Subcutaneous abdominal adipose tissue (tissue), 5 donors: ENCODE data around the gene KLK11.

Source experiments
- H3K27ac ChIP-seq: one replicate; pipeline ENCODE4 v1.7.0; 2013; ENCODE audit warnings: low read depth, mild to moderate bottlenecking, inconsistent platforms, low read length, moderate library complexity
- H3K27me3 ChIP-seq, 5 donors: one replicate each; pipeline ENCODE4 v1.7.0; 2013; ENCODE audit warnings: low read length in 5 of 5, inconsistent platforms in 1 of 5; ENCODE audit not compliant: control insufficient read depth in 5 of 5, insufficient read depth in 4 of 5
- H3K36me3 ChIP-seq, 5 donors: one replicate each; pipeline ENCODE4 v1.7.0; 2013; ENCODE audit warnings: low read length in 5 of 5; ENCODE audit not compliant: control insufficient read depth in 5 of 5, insufficient read depth in 5 of 5
- H3K4me1 ChIP-seq, 5 donors: one replicate each; pipeline ENCODE4 v1.7.0; 2013; ENCODE audit warnings: low read length in 5 of 5, mild to moderate bottlenecking in 3 of 5, moderate library complexity in 1 of 5; ENCODE audit not compliant: control insufficient read depth in 5 of 5, insufficient read depth in 5 of 5
- H3K4me3 ChIP-seq, 5 donors: one replicate each; pipeline ENCODE4 v1.7.0; 2013; ENCODE audit warnings: low read length in 5 of 5, low read depth in 1 of 5
- H3K9ac ChIP-seq, 5 donors: one replicate each; pipeline ENCODE4 v1.7.0; 2013; ENCODE audit warnings: low read length in 5 of 5, mild to moderate bottlenecking in 4 of 5, moderate library complexity in 3 of 5
- H3K9me3 ChIP-seq, 5 donors: one replicate each; pipeline ENCODE4 v1.7.0; 2013; ENCODE audit warnings: low read length in 5 of 5; ENCODE audit not compliant: control insufficient read depth in 5 of 5
- donor health status: healthy.
- donor health status: healthy.
- donor health status: healthy.
- donor health status: healthy.
- donor health status: healthy.

KLK11 gene

DNA sequence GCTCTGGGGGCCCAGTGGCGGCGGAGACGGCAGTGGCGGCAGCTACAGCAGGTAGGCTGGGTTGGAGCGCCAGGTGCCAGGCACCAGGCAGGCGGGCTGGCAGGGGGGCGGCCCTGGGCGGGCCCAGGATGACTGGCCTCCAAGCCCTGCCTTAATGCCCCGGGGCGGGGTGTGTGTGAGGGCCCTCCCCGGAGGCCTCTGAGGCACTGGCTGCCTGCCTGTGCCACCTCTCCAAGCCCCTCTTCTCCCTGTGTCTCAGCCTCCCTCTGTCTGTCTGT is at the start of gene KLK11:
KLK11 (minus strand) TSS at position 63 of the 278 bp plus-strand sequence. CDS start 985 bp downstream, outside the sequence.
- H3K4me3 ChIP-seq: no peak within 1 kb of the TSS
- H3K36me3 ChIP-seq: no peaks in the 10 kb centered on the region
- no peak within 1 kb of the TSS for H3K9ac ChIP-seq
- no peaks in the 10 kb centered on the region for H3K9me3 ChIP-seq
- H3K27ac ChIP-seq: no peak within 1 kb of the TSS
- H3K27me3 ChIP-seq: peaks cover 33 to 56% (median 46%) of the 10 kb centered on the region in 5 donors
- no peaks in the 10 kb centered on the region for H3K4me1 ChIP-seq

DNA sequence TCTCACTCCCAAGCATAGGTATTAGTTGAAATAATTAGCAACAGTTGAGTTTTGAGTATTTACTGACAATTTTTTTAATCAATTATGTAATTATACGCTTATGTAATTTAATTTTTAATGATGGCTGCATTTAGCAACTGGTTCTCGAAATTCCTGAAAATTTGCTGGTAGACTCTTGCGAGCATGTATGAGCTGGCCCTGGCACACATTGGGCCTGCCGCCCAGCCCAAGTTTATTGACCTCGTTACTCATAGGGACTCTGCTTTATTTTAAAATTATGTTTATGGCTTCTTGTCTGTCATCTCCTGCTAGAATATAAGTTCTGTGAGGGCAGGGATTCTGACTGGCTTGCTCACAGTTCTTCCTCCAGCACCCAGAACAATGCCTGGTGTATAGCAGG is 49.6 kb upstream of the KLK11 start:
- Histone ChIP-seq H3K9ac (no peak overlapping the region), H3K9me3 (peaks cover 0 to 13% (median 7%) of the 10 kb centered on the region in 5 donors), H3K36me3 (no peaks in the 10 kb centered on the region), H3K27me3 (peaks cover 0 to 5% (median 3%) of the 10 kb centered on the region in 5 donors), H3K4me1 (peaks cover 0 to 4% (median 0%) of the 10 kb centered on the region in 5 donors), H3K27ac (no peak overlapping the region), H3K4me3 (no peak overlapping the region)

- H3K27ac ChIP-seq: no peak overlapping the region
- H3K36me3 ChIP-seq: no peaks in the 10 kb centered on the region
- no peaks in the 10 kb centered on the region for H3K4me1 ChIP-seq
- H3K9me3 ChIP-seq: peaks cover 0 to 13% (median 7%) of the 10 kb centered on the region in 5 donors
- peaks cover 0 to 9% (median 6%) of the 10 kb centered on the region in 5 donors for H3K27me3 ChIP-seq
- no peak overlapping the region for H3K4me3 ChIP-seq
- H3K9ac ChIP-seq: no peak overlapping the region
Measured at GRCh38 chr19:51071095-51071405, 44.6 kb upstream of the KLK11 start.

DNA sequence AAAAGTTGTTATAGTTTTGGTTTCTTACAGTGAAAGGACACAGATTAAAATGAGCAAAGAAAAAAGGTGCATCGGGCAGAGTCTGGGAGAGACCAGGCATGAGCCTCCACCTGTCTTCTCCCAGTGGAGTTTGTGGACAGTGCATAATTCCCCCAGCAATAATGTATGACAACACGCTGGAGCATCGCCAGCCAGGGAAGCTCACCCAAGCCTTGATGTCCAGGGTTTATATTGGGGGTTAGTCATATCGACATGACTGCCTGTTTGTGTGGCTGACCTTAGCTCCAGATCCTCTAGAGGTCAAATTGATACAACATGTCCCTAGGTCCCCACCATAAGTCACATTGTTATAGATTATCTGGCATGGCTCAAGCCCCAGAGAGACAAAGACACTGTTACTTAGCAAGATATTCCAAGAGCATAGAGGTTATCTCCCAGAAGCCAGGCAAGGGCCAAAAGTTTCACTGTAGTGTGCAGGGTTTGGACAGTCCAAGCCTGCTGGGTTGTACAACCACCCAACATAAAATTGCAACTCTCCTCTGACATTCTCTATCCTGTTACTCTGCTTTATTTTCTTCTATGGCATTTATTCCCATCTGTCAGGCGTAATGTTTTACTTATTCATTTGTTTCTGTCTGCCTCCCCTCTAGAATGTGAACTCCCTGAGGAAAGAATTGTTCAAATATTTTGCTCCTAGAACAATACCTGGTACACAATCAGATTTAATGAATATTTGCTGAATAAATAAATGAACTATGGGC is 44.1 kb upstream of the KLK11 start:
- Histone ChIP-seq H3K9ac (no peak overlapping the region), H3K9me3 (peaks cover 0 to 13% (median 7%) of the 10 kb centered on the region in 5 donors), H3K4me3 (no peak overlapping the region), H3K27ac (no peak overlapping the region), H3K4me1 (no peaks in the 10 kb centered on the region), H3K36me3 (no peaks in the 10 kb centered on the region), H3K27me3 (peaks cover 4 to 14% (median 11%) of the 10 kb centered on the region in 5 donors)

- Histone ChIP-seq H3K4me1 (peaks cover 0 to 6% (median 0%) of the 10 kb centered on the region in 5 donors), H3K9ac (no peak overlapping the region), H3K27me3 (peaks cover 4 to 27% (median 26%) of the 10 kb centered on the region in 5 donors), H3K9me3 (no peaks in the 10 kb centered on the region), H3K36me3 (no peaks in the 10 kb centered on the region), H3K27ac (no peak overlapping the region), H3K4me3 (no peak overlapping the region)
Measured at GRCh38 chr19:51066393-51067186, 40.2 kb upstream of the KLK11 start.

- Histone ChIP-seq H3K4me3 (peak overlapping the region in 2 of 5 donors; percentile 22 to 37), H3K27ac (no peak overlapping the region), H3K27me3 (peaks cover 4 to 32% (median 25%) of the 10 kb centered on the region in 5 donors), H3K9ac (no peak overlapping the region), H3K36me3 (no peaks in the 10 kb centered on the region), H3K4me1 (peaks cover 0 to 6% (median 0%) of the 10 kb centered on the region in 5 donors), H3K9me3 (no peaks in the 10 kb centered on the region)
Measured at GRCh38 chr19:51065221-51065960, 39.0 kb upstream of the KLK11 start.

GRCh38 chr19:51064534-51065220 is 38.3 kb upstream of the KLK11 start, which contains the start of gene KLK13:
Gene KLK13, minus strand, starts transcription at chr19:51065092. Its CDS starts 25 bp downstream, at chr19:51065067.
- H3K27ac ChIP-seq: no peak within 1 kb of the TSS
- H3K9me3 ChIP-seq: no peaks in the 10 kb centered on the region
- peak within 1 kb of the TSS in 2 of 5 donors; percentile 22 to 37 for H3K4me3 ChIP-seq
- peaks cover 4 to 38% (median 27%) of the 10 kb centered on the region in 5 donors for H3K27me3 ChIP-seq
- no peaks in the 10 kb centered on the region for H3K36me3 ChIP-seq
- H3K9ac ChIP-seq: no peak within 1 kb of the TSS
- peaks cover 0 to 6% (median 0%) of the 10 kb centered on the region in 5 donors for H3K4me1 ChIP-seq

- H3K27me3 ChIP-seq: peaks cover 4 to 38% (median 27%) of the 10 kb centered on the region in 5 donors
- peaks cover 0 to 6% (median 0%) of the 10 kb centered on the region in 5 donors for H3K4me1 ChIP-seq
- H3K9me3 ChIP-seq: no peaks in the 10 kb centered on the region
- H3K27ac ChIP-seq: no peak overlapping the region
- no peak overlapping the region for H3K9ac ChIP-seq
- no peaks in the 10 kb centered on the region for H3K36me3 ChIP-seq
- H3K4me3 ChIP-seq: no peak overlapping the region
Measured at GRCh38 chr19:51063664-51064063, 37.2 kb upstream of the KLK11 start.

DNA sequence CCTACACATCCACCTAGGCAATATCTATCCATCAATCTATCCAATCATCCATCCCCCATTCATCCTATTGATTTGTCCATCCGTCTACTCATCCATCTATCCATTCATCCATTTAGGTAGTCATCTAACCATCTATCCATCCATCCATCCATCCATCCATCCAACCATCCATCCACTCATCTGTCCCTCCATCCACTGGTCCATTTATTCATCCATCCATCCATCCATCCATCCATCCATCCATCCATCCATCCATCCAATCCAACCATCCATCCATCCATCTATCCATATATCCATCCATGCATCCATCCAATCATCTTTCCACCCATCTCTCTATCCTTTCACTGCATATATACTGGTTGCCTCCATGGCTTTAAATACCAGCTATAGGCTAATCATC is 34.6 kb upstream of the KLK11 start:
- H3K27ac ChIP-seq: no peak overlapping the region

More for the DNA sequence above, 34.6 kb upstream of the KLK11 start:
- H3K27me3 ChIP-seq: peaks cover 4 to 31% (median 19%) of the 10 kb centered on the region in 5 donors
- H3K4me3 ChIP-seq: no peak overlapping the region
- H3K9me3 ChIP-seq: no peaks in the 10 kb centered on the region
- H3K36me3 ChIP-seq: no peaks in the 10 kb centered on the region
- no peak overlapping the region for H3K9ac ChIP-seq
- peaks cover 0 to 6% (median 0%) of the 10 kb centered on the region in 5 donors for H3K4me1 ChIP-seq
